ENCODE results near the gene KNDC1. TPM values are rescaled to one million over a fixed set of nuclear protein-coding genes. Genes with fewer than 3 reads are reported as not detected.

Gene KNDC1
- total RNA-seq, 1 experiment from 2014 or later: 0.34 TPM

- in situ Hi-C loops (cut with HindIII; ENCODE audit: low pct_unique_long_range_greater_than_20kb, low sequenced_read_pairs): no loop called here
- DNase-seq (ENCODE audit: low read depth, low spot score): no peak
Observed at GRCh38 chr10:133204226-133205015, 44.4 kb downstream of the KNDC1 start.

DNA sequence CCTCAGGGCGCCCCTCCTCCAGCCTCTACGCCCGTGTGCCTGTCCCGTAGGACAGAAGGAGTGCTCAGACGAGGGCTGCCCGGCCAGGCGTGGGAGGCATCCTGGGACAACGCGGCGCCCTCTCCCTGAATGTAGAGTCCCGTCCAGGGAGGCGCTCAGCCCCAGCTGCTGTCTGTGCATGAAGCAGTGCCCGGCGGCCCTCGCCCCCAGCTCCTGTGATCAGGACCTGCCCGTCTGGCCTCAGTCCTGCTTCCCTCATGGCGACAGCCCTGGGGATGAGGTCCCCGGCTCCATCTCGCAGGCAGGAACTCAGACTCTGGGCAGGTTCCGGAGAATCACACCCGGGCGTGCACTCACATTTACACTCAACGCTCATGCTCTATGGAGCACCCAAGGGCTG is 45.1 kb downstream of the KNDC1 start:
- in situ Hi-C loops (cut with HindIII; ENCODE audit: low pct_unique_long_range_greater_than_20kb, low sequenced_read_pairs): no loop called here
- DNase-seq (ENCODE audit: low read depth, low spot score): no peak

GRCh38 chr10:133206356-133207040 is 46.5 kb downstream of the KNDC1 start:
- DNase-seq (ENCODE audit: low read depth, low spot score): no peak
- in situ Hi-C loops (cut with HindIII; ENCODE audit: low pct_unique_long_range_greater_than_20kb, low sequenced_read_pairs): no loop called here

DNA sequence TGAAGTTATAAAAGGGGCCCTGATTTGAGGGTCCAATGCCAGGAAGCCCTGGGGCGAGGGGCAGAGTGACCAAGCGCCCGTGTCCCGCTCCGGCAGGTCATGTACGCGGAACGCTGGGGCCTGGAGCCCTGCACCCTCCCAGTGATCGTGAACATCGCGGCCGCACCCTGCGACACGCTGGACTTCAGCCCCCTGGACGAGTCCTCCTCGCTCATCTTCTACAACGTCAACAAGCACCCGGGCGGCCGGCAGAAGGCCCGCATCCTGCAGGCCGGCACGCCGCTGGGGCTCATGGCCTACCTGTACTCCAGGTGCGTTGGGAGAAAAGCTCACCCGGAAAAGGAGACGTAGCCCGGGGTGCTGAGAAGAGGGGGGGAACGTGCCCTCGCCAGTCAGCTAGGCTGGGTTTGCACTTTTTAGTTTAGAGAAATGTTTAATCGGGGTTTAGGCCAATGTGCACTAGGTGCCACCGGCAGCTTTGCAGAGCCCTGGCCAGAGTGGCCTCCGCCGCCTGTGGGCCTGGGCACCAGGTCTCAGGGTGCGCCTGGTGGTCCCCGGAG is 47.1 kb downstream of the KNDC1 start:
- DNase-seq (ENCODE audit: low read depth, low spot score): no peak
- in situ Hi-C loops (cut with HindIII; ENCODE audit: low pct_unique_long_range_greater_than_20kb, low sequenced_read_pairs): no loop called here

DNA sequence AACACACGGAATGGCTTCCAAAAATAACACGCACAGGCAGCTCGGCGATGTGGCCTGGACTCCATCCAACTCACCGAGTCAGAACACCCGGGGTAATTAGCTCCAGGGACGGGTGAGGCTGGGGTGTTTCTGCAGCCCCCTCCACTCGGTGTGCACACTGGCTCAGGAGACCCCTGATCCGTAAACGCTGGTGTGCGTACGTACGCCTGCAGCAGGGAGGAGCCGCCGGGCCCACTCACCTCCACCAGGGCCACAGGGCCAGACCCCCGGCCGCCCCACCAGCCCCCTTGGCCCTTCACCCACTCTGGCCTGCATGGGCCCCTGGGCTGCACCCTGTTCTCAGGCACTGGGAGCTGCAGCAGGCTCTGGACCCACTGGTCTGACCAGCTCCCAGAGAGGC is 47.6 kb downstream of the KNDC1 start:
- in situ Hi-C loops (cut with HindIII; ENCODE audit: low pct_unique_long_range_greater_than_20kb, low sequenced_read_pairs): no loop called here
- DNase-seq (ENCODE audit: low read depth, low spot score): no peak

- in situ Hi-C loops (cut with HindIII; ENCODE audit: low pct_unique_long_range_greater_than_20kb, low sequenced_read_pairs): no loop called here
- DNase-seq (ENCODE audit: low read depth, low spot score): no peak
Observed at GRCh38 chr10:133208466-133208865, 48.4 kb downstream of the KNDC1 start.

DNA sequence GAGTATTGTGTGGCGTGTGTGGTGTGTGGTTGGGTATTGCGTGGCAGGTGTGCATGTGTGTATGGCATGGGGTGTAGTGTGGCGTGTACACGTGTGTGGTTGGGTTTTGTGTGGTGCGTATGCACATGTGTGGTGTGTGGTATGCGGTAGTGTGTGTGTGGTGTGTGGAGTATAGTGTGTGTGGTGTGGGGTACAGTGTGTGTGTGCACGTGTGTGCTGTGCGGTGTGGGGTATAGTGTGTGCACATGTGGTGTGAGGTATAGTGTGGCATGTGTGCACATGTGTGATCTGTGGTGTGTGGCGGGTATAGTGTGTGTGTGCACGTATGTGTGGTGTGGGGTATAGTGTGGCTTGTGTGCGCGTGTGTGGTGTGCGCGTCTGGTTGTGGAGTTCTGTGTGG is 49.1 kb downstream of the KNDC1 start:
- in situ Hi-C loops (cut with HindIII; ENCODE audit: low pct_unique_long_range_greater_than_20kb, low sequenced_read_pairs): no loop called here
- DNase-seq (ENCODE audit: low read depth, low spot score): no peak

DNA sequence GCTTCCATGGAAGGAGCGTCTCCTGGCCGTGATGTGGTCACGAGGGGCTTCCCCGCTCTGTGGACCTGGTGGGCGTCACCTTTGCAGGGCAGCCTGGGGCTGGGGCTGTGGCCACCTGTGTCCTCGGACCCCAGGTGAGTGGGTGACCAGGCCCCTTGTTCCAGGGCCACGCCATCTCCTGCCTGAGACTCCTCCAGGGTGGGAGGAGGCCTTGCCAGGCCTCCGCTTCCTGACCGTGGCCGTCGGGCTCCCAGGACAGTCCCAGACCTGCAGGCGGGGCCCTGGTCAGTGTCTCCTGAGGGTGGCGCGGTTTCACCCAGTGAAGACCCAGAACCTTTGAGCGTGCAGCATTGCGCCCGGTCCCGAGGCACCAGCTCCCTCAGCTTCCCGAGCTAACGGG is 49.6 kb downstream of the KNDC1 start:
- no peak for DNase-seq (ENCODE audit: low read depth, low spot score)
- in situ Hi-C loops (cut with HindIII; ENCODE audit: low pct_unique_long_range_greater_than_20kb, low sequenced_read_pairs): no loop called here

GRCh38 chr10:133210398-133211140 is 50.5 kb downstream of the KNDC1 start:
- in situ Hi-C loops (cut with HindIII; ENCODE audit: low pct_unique_long_range_greater_than_20kb, low sequenced_read_pairs): no loop called here
- DNase-seq (ENCODE audit: low read depth, low spot score): no peak

DNA sequence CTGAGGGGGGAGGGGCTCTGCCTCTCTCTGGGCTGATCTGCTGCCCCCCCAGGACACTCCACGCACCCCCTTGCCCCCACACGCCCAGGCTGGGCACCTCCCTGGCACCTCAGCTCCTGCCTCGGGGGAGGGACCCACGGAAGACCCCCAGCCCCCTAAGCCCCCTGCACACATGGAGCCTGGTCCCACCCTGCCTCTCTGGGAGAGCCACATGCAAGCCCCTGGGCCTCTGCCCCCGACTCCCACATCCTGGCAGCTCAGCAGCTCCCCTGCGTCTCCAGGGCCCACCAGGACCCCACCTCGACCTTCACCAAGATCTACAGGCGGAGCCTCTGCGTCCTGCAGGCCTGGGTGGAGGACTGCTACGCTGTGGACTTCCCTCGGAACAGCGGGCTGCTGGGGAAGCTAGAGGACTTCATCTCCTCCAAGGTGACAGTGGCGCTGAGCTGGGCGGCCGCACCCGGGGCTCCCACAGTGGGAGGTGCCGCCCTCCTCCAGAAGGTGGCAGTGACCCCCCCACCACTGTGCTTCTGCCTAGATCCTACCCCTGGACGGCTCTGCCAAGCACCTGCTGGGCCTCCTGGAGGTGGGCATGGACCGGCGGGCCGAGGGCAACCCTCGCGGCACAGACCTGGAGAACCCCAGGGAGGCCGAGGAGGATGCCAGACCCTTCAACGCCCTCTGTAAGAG is 51.3 kb downstream of the KNDC1 start:
- DNase-seq (ENCODE audit: low read depth, low spot score): no peak
- in situ Hi-C loops (cut with HindIII; ENCODE audit: low pct_unique_long_range_greater_than_20kb, low sequenced_read_pairs): no loop called here

- in situ Hi-C loops (cut with HindIII; ENCODE audit: low pct_unique_long_range_greater_than_20kb, low sequenced_read_pairs): no loop called here
- DNase-seq (ENCODE audit: low read depth, low spot score): no peak
Observed at GRCh38 chr10:133211959-133212852, 52.2 kb downstream of the KNDC1 start.

DNA sequence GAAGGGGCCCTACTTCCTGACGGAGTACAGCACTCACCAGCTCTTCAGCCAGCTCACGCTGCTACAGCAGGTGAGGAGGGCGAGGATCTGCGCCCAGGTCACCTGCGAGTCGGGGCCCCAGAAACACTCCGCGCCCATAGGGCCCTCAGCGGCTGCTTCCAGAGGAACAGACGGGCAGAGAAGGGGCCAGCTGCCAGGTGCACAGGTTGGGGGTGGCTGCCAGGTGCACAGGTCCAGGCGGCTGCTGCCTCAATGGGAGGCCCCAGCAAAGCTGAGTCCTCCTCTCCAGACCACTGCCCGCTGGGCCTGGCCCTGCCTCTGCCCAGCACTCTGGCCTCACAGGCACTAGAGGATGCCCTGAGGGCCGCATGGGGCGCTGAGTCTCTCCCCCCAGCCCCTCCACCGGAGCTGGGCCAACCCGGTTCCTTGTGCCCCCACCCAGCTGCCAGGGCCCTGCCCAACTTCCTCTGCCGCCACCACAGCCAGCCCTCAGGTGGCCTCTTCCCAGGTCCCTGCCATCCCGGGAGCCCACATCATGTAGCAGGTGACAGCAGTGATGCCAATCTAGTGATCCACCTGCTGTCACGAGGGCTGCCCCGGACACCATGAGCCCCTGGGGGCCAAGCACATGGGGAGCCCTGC is 53.0 kb downstream of the KNDC1 start:
- DNase-seq (ENCODE audit: low read depth, low spot score): no peak
- in situ Hi-C loops (cut with HindIII; ENCODE audit: low pct_unique_long_range_greater_than_20kb, low sequenced_read_pairs): no loop called here

DNA sequence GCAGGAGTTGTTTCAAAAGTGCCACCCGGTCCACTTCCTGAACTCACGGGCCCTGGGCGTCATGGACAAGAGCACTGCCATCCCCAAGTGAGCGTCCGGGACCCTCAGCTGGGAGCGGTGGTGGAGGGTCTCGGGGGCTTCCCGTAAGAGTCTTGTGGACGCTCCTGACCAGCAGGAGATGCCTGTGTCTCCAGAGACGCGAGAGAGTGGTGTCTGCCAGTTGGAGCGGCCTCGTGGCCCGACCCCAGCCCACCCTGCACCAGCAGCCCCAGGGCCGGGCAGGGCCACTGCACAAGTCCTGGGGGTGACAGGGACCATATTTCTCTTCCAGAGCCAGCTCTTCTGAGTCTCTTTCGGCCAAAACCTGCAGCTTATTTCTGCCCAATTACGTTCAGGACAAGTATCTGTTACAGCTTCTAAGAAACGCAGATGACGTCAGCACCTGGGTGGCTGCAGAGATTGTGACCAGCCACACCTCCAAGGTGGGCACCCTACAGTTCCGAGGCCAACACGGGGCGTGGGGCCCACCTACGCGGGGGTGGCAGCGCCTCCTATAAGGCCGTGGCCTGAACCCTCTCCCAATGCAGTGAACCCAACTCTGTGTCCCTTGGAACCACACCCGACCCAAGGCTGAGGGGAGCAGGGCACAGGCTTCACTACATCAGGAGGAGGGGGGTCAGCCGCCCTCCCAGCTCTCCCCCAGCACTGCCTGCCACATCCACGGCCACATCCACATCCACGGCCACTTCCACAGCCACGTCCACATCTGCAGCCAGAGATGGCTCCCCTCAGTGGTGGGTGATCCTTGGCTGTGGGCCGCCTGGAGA is 53.8 kb downstream of the KNDC1 start:
- in situ Hi-C loops (cut with HindIII; ENCODE audit: low pct_unique_long_range_greater_than_20kb, low sequenced_read_pairs): no loop called here
- no peak for DNase-seq (ENCODE audit: low read depth, low spot score)

DNA sequence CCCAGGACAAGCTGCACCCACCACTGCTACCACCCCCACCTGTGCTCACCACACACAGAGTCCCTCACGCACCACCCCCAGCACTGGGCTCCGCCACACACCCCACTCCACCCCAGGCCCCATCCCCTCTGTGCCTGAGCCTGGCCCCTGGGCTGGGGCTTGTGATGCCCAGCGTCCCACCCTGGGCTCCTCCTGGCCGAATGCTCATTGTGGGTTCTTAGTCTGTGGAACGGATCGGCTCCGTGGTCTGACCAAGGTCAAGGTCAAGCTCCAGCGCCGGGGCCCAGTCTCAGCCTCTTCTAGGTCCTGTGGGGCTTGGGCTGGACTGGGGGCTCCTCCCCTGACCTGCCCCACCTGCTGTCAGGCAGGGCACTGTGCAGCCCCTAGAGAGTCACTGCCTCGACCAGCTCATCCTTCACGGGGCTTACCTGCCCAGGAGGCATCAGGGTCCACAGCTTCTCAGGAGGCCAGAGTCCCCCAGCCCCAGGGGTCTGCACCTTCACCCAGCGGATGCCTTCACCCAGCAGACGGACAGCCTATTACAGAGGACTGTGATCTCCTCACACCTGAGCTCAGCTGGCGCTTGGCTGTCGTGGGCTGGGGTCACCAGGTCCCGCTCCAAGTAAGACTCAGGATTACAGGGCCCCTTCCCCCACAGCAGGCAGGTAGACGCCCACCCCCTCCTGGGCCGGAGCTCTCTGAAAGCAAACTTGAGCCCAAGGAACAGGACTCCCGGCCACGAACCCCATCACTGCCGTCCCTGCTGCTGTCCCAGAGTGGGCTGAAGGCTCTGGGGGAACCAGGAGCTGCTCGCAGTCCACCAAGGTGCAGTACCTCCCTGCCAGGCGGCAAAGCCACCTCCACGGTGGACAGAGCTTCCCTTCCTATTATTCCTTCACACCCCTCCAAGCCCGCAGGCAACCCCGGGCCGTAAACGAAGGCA is 54.7 kb downstream of the KNDC1 start:
- DNase-seq (ENCODE audit: low read depth, low spot score): no peak

GRCh38 chr10:133215586-133215985 is 55.6 kb downstream of the KNDC1 start:
- no peak for DNase-seq (ENCODE audit: low read depth, low spot score)
- in situ Hi-C loops (cut with HindIII; ENCODE audit: low pct_unique_long_range_greater_than_20kb, low sequenced_read_pairs): no loop called here

More for the DNA sequence above, 54.7 kb downstream of the KNDC1 start:
- in situ Hi-C loops (cut with HindIII; ENCODE audit: low pct_unique_long_range_greater_than_20kb, low sequenced_read_pairs): no loop called here

Measured in SK-MEL-5 (cell line).